Measurements from ENCODE around the gene SDK1.

DNA sequence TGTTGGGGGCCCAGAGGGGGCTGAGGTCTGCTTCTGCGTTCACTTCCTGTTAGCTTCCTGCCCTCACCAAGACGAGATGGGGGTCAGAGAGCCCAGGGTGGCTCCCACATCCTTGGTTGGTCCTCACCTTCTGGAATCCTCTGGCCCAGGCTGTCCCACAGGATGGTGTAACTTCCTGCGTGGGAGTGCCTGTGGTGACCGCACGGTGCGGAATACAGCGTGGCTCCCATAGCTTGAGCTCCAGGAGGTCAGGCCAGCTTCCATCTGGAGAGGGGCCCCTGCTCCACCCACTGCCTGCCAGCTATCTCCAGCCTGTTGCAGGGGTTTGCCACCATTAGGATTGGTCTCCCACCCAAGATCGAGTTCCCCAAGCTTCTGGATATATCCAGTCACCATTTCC lies 699.9 kb downstream of the SDK1 start:
- TF ChIP-seq, protein P1, sequence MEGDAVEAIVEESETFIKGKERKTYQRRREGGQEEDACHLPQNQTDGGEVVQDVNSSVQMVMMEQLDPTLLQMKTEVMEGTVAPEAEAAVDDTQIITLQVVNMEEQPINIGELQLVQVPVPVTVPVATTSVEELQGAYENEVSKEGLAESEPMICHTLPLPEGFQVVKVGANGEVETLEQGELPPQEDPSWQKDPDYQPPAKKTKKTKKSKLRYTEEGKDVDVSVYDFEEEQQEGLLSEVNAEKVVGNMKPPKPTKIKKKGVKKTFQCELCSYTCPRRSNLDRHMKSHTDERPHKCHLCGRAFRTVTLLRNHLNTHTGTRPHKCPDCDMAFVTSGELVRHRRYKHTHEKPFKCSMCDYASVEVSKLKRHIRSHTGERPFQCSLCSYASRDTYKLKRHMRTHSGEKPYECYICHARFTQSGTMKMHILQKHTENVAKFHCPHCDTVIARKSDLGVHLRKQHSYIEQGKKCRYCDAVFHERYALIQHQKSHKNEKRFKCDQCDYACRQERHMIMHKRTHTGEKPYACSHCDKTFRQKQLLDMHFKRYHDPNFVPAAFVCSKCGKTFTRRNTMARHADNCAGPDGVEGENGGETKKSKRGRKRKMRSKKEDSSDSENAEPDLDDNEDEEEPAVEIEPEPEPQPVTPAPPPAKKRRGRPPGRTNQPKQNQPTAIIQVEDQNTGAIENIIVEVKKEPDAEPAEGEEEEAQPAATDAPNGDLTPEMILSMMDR (IDR thresholded peaks at IDR 0.05), result no peak
- no peak for TF ChIP-seq POLR2A (IDR thresholded peaks at IDR 0.05)

Data from body of pancreas (tissue), 4 donors.